ENCODE results near the gene MBP.

Gene MBP

DNA sequence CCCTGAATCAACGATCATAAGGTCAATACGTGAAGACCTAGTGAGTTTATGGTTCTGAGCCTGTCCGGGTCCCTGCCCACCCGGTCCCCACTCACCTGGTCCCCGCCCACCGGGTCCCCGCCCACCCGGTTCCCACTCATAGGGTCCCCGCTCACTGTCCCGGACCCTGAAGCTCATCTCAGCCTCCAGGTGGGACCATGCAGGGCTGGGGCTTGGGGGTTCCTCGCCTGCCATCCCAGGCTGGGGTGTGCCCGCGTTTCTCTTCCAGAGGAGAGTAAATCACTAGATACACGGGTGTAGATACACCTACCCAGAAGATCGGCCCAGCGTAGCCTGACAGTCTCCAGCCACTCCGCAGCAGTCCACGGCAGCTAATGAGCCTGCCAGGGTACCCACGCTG, 131.5 kb downstream of the MBP start:
- no peak for TF ChIP-seq ZNF8 (CRISPR knock-in tag; IDR thresholded peaks at IDR 0.05)
- no peak for TF ChIP-seq GLIS3 (CRISPR knock-in tag; IDR thresholded peaks at IDR 0.05)
- TF ChIP-seq ZFP30 (CRISPR knock-in tag; IDR thresholded peaks at IDR 0.05): no peak
- no peak for TF ChIP-seq SNAI2 (CRISPR knock-in tag; IDR thresholded peaks at IDR 0.05)
- TF ChIP-seq ESRRG (CRISPR knock-in tag; IDR thresholded peaks at IDR 0.05): no peak
- TF ChIP-seq, protein P1, sequence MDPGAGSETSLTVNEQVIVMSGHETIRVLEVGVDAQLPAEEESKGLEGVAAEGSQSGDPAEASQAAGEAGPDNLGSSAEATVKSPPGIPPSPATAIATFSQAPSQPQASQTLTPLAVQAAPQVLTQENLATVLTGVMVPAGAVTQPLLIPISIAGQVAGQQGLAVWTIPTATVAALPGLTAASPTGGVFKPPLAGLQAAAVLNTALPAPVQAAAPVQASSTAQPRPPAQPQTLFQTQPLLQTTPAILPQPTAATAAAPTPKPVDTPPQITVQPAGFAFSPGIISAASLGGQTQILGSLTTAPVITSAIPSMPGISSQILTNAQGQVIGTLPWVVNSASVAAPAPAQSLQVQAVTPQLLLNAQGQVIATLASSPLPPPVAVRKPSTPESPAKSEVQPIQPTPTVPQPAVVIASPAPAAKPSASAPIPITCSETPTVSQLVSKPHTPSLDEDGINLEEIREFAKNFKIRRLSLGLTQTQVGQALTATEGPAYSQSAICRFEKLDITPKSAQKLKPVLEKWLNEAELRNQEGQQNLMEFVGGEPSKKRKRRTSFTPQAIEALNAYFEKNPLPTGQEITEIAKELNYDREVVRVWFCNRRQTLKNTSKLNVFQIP (CRISPR knock-in tag; IDR thresholded peaks at IDR 0.05; ENCODE audit: borderline replicate concordance, low read depth): no peak
- peak; percentile 17; the same call in 2 of the 3 replicates for ATAC-seq

DNA sequence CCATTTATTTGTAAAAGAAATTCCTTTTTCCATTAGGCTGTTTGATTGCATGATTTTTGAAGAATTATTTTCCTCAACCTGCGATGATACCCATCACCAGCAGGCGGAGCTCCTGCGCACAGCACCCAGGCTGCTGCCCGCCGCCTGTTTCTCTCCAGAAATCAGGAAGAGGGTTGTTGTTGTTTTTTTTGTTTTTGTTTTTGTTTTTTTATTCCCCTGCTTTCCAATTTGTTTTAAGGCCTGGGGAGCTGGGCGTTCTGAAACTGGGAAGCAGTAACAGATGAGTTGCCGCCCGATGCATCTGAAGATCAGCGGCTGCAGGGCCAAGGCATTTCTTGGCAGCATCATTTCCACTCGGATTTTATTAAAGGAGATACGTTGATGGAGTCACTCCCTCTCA, 132.1 kb downstream of the MBP start:
- TF ChIP-seq, protein P2, sequence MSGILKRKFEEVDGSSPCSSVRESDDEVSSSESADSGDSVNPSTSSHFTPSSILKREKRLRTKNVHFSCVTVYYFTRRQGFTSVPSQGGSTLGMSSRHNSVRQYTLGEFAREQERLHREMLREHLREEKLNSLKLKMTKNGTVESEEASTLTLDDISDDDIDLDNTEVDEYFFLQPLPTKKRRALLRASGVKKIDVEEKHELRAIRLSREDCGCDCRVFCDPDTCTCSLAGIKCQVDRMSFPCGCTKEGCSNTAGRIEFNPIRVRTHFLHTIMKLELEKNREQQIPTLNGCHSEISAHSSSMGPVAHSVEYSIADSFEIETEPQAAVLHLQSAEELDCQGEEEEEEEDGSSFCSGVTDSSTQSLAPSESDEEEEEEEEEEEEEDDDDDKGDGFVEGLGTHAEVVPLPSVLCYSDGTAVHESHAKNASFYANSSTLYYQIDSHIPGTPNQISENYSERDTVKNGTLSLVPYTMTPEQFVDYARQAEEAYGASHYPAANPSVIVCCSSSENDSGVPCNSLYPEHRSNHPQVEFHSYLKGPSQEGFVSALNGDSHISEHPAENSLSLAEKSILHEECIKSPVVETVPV (CRISPR knock-in tag; IDR thresholded peaks at IDR 0.05): no peak
- TF ChIP-seq, protein P1 (CRISPR knock-in tag; IDR thresholded peaks at IDR 0.05; ENCODE audit: borderline replicate concordance, low read depth): no peak
- TF ChIP-seq CREB5 (CRISPR knock-in tag; IDR thresholded peaks at IDR 0.05; ENCODE audit: low read depth) (no peak), ZFP3 (CRISPR knock-in tag; IDR thresholded peaks at IDR 0.05) (no peak), PPARA (CRISPR knock-in tag; IDR thresholded peaks at IDR 0.05; ENCODE audit: borderline replicate concordance) (no peak), ZNF8 (CRISPR knock-in tag; IDR thresholded peaks at IDR 0.05) (no peak), BACH2 (CRISPR knock-in tag; IDR thresholded peaks at IDR 0.05; ENCODE audit: borderline replicate concordance) (no peak), ARNTL (CRISPR knock-in tag; IDR thresholded peaks at IDR 0.05; ENCODE audit: borderline replicate concordance, low read depth) (no peak), ZNF70 (CRISPR knock-in tag; IDR thresholded peaks at IDR 0.05) (no peak)

GRCh38 chr18:76999077-76999476, 133.5 kb downstream of the MBP start:
- no peak for ATAC-seq
- TF ChIP-seq TOX (CRISPR knock-in tag; IDR thresholded peaks at IDR 0.05; ENCODE audit: borderline replicate concordance) (no peak), BACH2 (CRISPR knock-in tag; IDR thresholded peaks at IDR 0.05; ENCODE audit: borderline replicate concordance) (no peak), ESRRG (CRISPR knock-in tag; IDR thresholded peaks at IDR 0.05) (no peak), TCF4 (CRISPR knock-in tag; IDR thresholded peaks at IDR 0.05; ENCODE audit: borderline replicate concordance) (no peak), CREB5 (CRISPR knock-in tag; IDR thresholded peaks at IDR 0.05; ENCODE audit: low read depth) (no peak), ISL1 (CRISPR knock-in tag; IDR thresholded peaks at IDR 0.05) (no peak)
- TF ChIP-seq, protein P3, sequence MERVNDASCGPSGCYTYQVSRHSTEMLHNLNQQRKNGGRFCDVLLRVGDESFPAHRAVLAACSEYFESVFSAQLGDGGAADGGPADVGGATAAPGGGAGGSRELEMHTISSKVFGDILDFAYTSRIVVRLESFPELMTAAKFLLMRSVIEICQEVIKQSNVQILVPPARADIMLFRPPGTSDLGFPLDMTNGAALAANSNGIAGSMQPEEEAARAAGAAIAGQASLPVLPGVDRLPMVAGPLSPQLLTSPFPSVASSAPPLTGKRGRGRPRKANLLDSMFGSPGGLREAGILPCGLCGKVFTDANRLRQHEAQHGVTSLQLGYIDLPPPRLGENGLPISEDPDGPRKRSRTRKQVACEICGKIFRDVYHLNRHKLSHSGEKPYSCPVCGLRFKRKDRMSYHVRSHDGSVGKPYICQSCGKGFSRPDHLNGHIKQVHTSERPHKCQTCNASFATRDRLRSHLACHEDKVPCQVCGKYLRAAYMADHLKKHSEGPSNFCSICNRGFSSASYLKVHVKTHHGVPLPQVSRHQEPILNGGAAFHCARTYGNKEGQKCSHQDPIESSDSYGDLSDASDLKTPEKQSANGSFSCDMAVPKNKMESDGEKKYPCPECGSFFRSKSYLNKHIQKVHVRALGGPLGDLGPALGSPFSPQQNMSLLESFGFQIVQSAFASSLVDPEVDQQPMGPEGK (CRISPR knock-in tag; IDR thresholded peaks at IDR 0.05; ENCODE audit: borderline replicate concordance): no peak

More for the DNA sequence above, 132.1 kb downstream of the MBP start:
- peak; percentile 70 for ATAC-seq

All from SK-N-SH treated with all-trans-retinoic acid at 6 μM for 48 hours (cell line).